Suppressor macrophage treated with lipopolysaccharide for 4 hours (primary cell): ENCODE data around the gene KLHDC10.
"Not testable (repeated sequence)": the region's sequence is repeated elsewhere in the genome, so short reads cannot be mapped to it uniquely, and the experiment has no call there.

Experiments
- DNase-seq: peaks from one replicate; pipeline ENCODE4 v3.0.0-alpha.2; 2020

Gene KLHDC10

DNA sequence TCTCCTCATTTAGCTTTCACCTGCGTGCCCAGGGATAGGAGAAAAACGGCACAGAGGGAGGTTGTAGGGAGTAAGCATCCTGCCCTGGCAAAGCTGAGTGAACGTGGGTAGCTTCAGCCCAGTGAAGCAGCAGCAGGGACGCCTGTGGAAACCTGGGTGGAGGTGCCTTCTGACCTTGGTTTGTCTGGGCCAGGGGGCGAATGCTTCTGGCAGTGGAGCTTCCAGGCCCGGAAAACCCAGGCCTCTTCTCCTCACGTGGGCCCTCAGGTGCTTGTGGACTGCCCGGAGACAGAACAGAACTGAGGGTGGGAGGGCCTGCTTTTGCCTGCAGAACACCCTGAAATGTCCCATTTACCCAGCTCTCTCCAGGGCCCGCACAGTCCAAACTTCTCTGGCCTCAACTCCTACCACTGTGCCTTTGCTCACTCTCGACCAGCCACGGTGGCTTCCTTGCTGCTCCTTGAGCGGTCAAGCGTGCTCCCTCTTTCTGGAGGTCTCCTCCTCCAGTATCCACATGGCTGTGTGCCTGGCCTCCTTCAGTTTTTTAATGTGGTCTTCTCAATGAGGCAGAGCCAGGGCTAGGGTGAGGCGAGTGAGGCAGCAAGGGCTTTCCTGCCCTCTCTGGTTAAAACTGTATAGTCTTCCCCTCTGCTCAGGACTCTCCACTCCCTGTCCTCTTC lies 72.5 kb downstream of the KLHDC10 start:
- no peak for DNase-seq

DNA sequence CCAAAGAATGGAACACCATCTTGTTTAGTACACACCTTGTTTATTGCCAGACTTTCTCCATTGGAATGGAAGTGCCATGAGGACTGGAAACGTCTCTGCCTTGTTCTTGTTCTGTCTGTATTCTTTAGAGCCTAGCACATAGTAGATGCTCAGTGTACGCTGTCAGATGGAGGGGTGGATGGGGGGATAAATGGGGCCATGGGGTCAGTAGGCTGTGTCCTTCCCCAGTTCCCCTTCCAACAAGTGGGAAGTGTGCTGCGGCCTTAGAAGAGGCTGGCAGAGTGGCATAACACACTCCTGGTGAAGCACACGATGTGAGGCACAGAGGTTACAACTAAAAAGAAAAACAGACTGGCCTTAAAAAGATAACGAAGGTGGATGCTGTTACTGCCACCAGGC lies 73.0 kb downstream of the KLHDC10 start:
- no peak for DNase-seq

DNA sequence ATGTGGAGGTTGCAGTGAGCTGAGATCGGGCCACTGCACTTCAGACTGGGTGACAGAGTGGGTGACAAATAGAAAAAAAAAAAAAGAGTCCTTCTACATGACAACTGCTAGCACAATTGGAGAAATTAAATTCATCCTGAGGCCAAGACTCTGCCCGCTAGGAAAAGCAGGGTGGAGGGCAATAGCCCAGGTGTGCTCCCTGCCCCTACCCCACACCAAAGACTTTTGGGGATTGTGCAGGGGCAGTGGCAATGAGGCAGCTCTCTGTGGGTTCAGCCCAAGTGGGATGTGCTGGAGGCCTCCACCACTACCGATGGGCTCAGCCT lies 73.6 kb downstream of the KLHDC10 start:
- DNase-seq = no peak

DNA sequence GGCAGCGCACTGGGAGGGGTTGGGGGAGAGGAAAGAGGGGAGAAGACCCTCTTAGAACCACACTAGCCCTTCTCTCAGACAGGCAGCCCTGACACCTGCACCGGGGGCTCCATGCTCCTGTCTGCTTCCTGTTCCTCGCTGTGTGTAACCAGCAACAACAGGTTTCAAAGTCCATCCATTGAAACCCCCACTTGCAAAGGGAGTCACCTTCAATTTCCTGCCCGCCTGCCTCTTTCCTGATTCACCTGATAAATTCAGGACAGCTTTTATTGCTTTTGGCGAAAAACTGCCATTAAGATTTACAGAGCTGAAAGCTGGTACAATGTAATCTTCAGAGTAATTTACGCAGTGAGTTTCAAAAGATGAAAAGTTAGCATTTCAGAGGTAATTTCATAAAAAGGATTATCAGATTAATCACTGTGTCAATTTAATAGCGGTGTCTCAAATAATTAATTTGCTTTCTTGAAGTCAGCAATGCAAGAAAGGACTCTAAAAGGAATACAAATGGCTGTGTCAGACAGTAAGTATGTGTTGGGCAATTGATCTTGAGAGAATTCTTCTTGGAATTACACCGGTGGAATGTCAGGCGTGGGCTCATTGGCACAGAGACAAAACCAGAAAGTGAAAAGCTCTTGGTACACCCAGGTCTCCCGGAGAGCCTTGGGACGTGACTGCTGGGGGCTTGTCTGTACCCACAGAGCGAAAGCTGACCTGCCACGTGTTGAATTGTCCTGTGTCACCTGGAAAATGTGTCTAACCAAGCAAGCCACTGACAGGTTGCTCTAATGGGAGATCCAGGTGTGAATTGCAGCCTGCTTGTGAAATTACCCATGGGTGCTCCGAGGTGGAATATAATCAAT lies 74.2 kb downstream of the KLHDC10 start:
- no peak for DNase-seq

DNA sequence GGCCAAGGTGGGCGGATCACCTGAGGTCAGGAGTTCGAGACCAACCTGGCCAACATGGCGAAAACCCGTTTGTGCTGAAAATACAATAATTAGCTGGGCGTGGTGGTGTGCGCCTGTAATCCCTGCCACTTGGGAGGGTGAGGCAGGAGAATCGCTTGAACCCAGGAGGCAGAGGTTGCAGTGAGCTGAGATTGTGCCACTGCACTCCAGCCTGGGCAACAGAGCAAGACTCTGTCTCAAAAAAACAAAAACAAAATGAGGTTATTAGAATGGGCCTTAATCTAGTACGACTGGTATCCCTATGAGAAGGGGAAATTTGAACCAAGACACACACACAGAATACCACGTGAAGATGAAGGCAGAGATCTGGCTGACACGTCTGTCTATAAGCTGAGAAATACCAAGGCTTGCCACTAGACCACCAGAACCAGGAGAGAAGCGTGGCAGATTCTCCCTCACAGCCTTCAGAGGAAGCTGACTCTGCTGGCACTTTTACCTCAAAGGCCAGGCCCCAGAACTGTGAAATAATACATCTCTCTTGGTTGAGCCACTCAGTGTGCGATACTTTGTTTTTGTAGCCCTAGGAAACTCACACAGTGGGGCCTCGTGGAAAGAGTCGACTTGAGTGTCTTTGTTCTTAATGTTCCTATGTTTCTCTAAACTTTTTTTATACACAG lies 75.2 kb downstream of the KLHDC10 start:
- no peak for DNase-seq

DNA sequence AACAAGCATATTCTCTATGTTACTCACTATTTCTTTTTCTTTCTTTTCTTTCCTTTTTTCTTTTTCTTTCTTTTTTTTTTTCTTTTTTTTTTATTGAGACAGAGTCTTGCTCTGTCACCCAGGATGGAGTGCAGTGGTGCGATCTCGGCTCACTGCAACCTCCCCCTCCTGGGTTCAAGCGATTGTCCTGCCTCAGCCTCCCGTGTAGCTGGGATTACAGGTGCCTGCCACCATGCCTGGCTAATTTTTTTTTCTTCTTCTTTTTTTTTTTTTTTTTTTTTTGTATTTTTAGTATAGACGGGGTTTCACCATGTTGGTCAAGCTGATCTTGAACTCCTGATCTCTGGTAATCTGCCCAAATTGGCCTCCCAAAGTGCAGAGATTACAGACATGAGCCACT lies 75.8 kb downstream of the KLHDC10 start:
- not testable (repeated sequence) for DNase-seq

DNA sequence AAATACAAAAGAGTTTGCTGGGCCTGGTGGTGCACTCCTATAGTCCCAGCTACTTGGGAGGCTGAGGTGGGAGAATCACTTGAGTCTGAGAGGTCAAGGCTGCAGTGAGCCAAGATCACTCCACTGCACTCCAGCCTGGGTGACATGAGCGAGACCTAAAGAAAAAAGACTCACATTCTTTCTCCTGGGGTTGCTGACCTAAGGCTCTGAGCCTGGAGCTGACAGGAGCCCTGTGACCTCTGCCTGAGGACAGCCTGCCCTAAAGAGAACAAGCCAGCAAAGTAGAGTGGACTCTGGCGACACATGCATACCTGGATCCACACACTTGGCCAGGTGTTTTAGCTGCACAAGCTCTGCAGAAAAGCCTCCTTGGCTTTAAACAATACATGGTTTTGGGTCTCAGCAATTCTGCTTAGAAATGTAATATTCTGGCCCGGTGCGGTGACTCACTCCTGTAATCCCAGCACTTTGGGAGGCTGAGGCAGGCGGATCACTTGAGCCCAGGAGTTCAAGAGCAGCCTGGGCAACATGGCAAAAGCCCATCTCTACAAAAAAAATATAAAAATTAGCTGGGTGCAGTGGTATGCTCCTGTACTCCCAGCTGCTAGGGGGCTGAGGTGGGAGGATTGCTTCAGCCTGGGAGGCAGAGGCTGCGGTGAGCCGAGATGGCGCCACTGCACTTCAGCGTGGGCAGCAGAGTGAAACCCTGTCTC lies 76.5 kb downstream of the KLHDC10 start:
- DNase-seq = no peak

DNA sequence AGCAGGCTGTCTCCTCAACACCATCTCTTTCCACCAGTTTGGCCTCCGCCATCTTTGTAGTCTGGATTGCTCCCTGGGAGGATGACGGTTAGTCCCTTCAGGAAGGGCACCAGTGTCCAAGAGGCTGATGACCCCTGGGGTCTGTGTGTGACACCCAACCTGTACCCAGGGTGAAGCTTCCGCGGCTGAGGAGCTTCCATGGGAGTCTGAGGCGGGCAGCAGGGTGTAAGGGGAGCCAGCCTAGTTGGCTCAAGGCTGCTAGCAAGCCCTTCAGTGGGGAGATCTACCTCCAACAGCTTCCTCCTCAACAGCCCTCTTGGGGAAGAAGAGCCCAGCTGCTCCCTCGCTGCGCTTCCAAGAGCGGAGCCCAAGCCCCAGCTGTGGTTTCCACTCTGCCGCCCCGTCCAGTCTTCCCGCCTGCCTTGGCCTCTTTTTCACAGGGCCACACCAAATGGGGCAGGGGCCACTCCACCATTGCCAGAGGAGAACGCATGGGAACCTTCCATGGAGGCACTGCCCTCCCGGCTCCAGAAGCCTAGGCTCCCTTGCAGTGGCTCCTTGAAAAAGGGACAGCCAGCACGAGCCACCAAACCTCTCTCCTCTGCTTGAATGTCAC lies 77.5 kb downstream of the KLHDC10 start:
- no peak for DNase-seq

DNA sequence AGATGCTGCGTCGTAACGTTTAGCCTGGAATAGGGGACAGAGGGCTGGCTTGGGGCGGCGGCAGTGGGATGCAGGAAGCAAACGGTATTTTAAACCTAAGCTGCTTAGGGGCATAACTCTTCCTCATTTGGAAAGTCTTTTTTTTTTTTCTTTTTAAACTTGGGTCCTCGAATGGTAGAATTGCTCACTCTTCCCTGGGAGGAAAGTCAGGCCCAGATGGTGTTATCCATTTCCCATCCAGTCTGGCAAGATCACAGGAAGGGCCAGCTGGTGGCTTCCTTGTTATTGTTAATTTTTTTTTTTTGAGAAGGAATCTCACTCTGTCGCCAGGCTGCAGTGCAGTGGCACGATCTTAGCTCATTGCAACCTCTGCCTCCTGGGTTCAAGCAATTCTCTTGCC lies 78.2 kb downstream of the KLHDC10 start:
- DNase-seq = no peak

DNA sequence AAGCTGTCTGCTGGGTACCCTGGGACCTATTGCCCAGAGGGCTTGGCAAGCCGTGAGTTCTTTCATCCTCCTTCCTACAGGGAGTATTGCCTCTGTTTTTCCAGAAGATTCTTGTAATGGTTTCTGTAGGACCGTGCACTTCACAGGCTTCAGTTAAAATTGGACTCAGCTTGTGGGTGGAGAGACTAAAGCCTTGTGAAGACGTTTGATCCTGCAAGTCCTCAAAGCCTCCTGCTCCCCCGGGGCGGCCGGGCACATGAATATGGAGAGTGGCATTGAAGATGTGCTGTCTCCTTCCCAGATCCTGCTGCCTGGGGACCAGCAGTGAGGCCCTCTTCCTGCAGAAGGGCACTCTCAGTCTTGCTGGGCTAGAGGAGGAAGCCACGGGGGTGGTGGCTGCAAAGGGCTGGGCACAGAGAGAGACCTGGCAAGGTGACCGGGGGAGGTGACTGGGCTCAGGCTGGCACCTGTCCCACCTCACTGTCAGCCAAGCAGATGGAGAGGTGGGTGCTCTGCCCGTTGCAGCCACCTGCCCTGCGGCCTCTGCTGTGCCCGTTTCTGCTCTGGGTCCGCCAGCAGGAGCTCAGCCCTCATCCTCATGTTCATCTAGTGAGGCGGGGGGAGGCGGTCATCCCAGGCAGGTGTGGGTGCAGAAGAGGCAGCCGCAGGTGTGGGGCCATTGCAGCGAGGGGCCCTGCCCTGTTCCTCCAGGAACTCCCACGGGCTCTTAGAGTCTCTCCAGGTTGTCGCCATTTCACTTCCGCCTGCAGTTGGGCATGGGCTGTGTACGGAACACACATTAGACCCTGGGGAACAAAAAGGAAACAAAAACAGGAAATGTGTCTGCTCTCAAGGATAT lies 79.2 kb downstream of the KLHDC10 start:
- no peak for DNase-seq

DNA sequence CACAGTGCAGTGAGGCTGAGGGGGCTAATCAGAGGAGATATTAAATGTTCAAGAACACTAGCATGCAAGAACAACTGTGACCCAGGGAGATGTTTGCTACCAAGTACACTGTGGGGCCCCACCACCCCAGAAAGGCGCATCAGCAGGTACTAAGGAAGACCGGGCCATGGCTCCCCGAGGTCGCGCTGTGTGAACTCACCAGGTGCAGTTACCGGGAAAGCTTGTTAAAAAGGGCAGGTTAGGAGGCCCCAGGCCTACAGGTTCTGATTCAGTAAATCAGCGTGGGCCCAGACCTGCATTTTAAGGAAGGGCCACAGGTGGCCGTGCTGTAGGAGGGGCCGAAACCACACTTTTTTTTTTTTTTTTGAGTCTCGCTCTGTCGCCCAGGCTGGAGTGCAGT lies 80.3 kb downstream of the KLHDC10 start:
- no peak for DNase-seq

DNA sequence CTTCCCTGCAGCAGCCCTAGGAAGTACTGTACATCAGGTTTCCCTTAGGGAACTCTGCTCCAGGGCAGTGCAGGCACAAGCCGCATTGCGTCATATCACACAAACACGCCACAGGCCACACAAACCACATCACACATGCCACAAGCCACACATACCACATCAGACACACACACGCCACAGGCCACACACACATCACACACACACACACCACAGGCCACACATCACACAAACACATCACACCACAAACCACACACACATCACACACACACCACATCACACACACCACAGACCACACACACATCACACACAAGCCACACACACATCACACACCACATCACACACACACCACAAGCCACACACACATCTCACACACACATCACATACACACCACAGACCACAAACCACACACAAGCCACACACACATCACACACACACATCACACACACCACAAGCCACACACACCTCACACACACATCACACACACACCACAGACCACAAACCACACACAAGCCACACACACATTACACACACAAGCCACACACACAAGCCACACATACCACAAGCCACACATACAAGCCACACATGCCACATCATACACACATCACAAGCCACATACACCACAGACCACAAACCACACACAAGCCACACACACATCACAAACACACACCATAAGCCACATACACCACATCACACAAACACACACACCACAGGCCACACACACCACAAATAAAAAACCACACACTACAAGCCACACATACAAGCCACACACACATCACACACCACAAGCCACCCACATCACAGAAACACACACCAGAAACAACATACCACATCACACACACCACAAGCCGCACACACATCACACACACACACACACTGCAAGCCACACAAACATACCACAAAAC lies 81.5 kb downstream of the KLHDC10 start:
- no peak for DNase-seq

DNA sequence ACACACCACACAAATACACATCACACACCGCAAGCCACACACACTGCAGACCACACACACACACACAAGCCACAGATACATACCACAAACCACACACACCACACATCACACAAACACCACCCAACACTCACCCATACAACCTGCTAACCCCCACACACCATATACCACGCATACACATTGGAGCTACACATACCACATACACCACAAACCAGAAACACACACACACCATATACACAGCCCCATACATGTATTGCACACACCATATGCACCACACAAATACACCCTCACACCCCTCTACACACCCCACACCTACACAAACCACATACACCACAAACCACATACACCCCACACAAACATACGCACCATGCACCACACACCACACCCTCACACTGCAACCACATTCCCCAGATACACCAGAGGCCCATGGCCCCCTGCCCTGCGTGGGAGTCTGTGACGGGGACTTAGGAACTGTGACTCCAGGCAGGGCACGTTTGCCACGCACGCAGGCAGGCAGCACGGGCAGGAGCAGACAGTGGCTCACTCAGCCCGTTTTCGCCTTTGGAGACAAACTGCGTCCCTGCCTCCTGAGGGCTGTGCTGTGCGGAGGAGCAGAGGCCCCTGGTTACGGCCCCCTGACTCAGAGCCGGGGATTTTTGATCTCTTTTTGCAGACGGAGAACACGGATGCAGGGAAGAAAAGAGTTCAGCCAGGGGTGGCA lies 82.3 kb downstream of the KLHDC10 start:
- no peak for DNase-seq

DNA sequence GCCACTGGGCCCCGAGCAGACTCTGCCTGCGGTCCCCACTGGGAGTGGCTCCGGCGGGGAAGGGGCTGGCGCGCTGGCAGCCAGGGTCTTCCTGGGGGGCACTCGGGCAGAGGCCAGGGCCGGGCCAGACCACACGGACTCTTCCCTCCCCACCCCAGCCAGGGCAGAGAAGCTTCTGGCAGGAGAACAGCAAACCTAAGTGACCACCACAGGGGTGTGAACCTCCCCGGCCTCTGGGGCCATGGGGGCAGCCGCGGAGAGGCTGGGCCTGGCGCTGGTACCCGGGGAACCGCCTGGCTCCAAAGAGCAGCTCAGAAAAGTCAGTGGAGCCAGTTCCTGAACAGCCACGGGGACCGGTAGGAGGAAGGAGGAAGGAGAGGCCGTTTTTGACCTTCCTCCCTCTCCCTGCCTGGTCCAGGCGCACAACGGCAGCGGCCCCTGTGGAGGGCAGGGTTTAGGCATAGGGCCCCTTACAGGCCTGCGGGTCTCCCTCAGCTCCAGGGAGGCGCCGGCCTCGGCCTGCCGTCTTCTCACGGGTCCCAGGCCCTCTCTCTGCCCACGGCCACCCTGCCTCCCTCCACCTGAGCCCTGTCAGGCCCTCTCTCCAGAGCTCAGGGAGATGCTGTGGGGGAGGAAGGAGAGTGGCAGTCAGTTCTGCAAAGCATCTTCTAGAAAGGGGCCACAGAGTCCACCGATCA lies 83.0 kb downstream of the KLHDC10 start:
- DNase-seq = no peak

DNA sequence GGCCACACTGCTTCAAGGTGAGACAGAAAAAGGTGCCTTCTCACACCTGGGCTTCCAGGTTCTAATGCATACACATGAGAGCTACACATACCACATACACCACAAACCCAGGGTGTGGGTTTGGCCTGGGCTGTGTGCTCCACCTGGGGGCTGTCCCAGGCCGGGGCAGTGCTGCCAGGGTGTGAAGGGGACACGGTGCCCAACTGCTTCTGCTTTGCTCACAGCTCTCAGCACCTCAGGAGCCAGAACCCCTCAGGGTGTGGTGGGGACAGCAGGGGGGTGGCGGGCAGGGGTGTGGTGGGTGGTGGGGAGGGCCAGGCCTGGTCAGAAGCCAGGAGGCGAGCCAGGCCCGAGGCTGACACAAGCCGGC lies 83.8 kb downstream of the KLHDC10 start:
- no peak for DNase-seq

DNA sequence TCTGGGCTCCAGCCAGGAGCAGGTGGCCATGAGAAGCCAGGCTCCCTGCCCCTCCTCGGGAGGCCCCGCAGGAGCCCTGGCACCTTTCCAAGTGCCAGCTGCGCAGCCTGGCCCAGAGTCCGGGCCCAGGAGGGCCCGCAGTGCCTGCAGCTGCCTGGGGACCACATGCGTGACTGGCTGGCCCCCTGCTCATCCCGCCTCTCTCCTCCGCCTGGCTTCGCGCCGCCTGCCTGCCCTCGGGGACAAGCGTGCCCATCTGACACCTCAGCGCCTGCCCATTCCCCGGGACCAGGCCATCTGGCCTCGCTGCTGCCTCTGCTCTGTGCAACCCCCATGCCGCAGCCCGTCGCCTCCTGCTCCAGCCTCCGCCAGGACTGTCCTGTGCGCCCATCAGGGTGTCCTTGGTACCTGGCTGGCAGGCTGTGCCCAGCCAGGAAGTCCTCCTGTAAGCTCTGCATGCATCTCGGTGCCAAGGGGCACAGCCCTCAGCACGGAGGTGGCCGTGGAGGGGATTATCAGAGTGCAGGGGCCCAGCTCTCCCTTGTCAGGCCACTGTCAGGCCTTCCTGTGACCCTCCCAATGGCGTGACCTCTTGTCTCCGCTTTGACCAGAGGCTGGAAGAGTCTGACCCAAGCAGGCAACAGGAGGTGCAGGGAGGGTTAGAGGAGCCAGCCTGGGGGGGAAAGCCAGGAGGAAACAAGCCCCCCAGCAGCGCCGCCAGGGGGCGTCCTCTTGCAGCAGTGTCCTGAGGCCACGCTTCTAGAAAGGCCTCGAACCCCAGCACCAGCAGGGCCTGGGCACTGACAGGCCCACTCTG lies 84.4 kb downstream of the KLHDC10 start:
- no peak for DNase-seq

DNA sequence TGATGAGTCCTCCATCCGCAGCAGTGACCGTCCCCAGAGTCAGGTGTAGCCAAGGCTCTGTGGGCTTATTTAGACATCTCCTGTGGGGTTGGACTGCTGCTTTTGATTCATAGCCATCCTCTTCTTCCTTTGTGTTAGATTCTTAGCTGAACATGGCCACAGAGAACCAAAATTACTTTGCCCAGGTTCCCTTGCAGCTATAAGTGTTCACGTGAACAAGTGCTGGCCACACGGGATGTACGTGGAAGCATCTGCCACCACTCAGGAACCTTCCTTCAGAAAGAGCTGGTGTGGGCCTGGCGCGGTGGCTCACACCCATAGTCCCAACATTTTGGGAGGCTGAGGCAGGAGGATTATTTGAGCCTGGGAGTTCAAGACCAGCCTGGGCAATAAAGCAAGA lies 85.8 kb downstream of the KLHDC10 start:
- DNase-seq = no peak

DNA sequence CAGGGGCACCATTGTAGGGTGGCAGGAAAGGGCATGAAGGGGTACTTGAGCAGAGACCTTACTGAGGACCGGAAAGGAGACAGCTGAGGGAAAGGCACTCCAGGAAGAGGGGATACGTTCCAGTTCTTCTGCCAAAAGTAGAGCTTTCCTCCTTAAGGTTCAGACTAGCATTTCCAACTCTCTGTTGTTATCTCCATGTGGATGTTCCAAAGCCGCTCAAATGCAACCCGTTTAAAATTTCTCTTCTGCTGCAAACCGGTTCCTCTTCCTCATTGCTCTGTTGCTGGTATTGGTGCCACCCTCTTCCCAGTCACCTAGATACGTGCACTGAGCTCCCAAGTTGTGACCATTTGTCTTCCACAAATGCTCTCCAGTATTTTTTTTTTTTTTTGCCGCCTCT lies 87.4 kb downstream of the KLHDC10 start:
- no peak for DNase-seq

DNA sequence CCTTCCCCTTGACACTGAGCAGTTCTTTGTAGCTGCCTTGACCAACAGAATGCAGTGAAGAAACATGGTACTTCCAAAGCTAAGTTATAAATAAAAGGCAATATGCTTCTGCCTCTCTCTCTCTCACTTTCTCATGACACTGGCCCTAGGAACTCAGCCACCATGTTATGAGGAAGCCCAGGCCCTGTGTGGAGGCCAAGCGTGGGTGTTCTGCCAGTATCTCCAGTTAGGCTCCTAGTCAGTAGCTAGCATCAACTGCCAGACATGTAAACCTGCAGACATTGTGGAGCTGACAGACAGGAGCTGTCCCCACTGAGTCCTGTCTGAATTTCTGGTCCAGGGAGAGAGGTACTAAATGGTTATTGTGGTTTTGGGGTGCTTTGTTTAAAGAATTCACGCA lies 89.7 kb downstream of the KLHDC10 start:
- no peak for DNase-seq
